Measurements from ENCODE around the gene GANAB.
"Not testable (repeated sequence)": the region's sequence is repeated elsewhere in the genome, so short reads cannot be mapped to it uniquely, and the experiment has no call there.

Gene GANAB

GRCh38 chr11:62600367-62601121 lies 45.9 kb downstream of the GANAB start:
- DNase-seq: peak in 1 of 2 experiments; percentile 47

- peak in 1 of 2 experiments; percentile 30 for DNase-seq
These were observed 46.5 kb downstream of the GANAB start for GRCh38 chr11:62599901-62600300.

- peak; percentile 99 to 100 for DNase-seq
These were observed 47.2 kb downstream of the GANAB start for GRCh38 chr11:62599069-62599696.

GRCh38 chr11:62595124-62595523 lies 51.3 kb downstream of the GANAB start:
- DNase-seq: no peak

GRCh38 chr11:62593434-62594044 lies 52.9 kb downstream of the GANAB start:
- DNase-seq: peak; percentile 79 to 94

- DNase-seq: no peak
These were observed 53.4 kb downstream of the GANAB start for GRCh38 chr11:62592989-62593421.

- no peak for DNase-seq
These were observed 54.1 kb downstream of the GANAB start for GRCh38 chr11:62592146-62592815.

GRCh38 chr11:62591448-62592145 lies 54.8 kb downstream of the GANAB start, which contains the start of gene TUT1:
Gene TUT1, minus strand, starts transcription at chr11:62591523. Its CDS starts 38 bp downstream, at chr11:62591485.
- DNase-seq: peak; percentile 99 to 100

GRCh38 chr11:62588966-62589637 lies 57.3 kb downstream of the GANAB start:
- no peak for DNase-seq

GRCh38 chr11:62585356-62585755 lies 61.1 kb downstream of the GANAB start:
- DNase-seq: not testable (repeated sequence)

- DNase-seq: not testable (repeated sequence)
These were observed 64.7 kb downstream of the GANAB start for GRCh38 chr11:62581735-62582134.

GRCh38 chr11:62580959-62581715 lies 65.3 kb downstream of the GANAB start:
- no peak for DNase-seq

GRCh38 chr11:62579252-62579651 lies 67.2 kb downstream of the GANAB start:
- no peak for DNase-seq

GRCh38 chr11:62578541-62578940 lies 67.9 kb downstream of the GANAB start:
- DNase-seq: no peak

GRCh38 chr11:62577046-62577714 lies 69.2 kb downstream of the GANAB start:
- DNase-seq: no peak

GRCh38 chr11:62575837-62576236 lies 70.6 kb downstream of the GANAB start:
- DNase-seq: no peak

GRCh38 chr11:62575156-62575555 lies 71.3 kb downstream of the GANAB start:
- peak in 1 of 2 experiments; percentile 51 for DNase-seq
